K562 (cell line): Measurements from ENCODE around the gene SACS. TPM values are rescaled to one million over a fixed set of nuclear protein-coding genes. Genes with fewer than 3 reads are reported as not detected.

Source experiments
- ATAC-seq: fragments of 200-7000 bp; cut with Tn5 transposase; 3 replicates; pipeline ENCODE4 v1.9.1; 2020; ENCODE audit warnings: moderate library complexity
- BruUV-seq: library from RNA; stranded (reverse); fragments of 400-500 nt; replicated peaks from 2 replicates; lab custom pipeline; 2021; lab: Mats Ljungman, UMichigan
- CTCF ChIA-PET: fragments of 300-600 bp; formaldehyde crosslinking; extraction: SDS; loops from one replicate; lab custom pipeline; 2021; ENCODE audit warnings: low intra/inter-chr PET ratio; lab: Yijun Ruan, JAX
- POLR2A ChIA-PET: fragments of 300-600, 350-650 bp; sonication (Branson Sonifier 250); formaldehyde crosslinking; extraction: SDS; loops from one replicate; lab custom pipeline; 2021; ENCODE audit warnings: antibody characterized with exemption, inconsistent platforms; lab: Yijun Ruan, JAX
- DNase-seq, 4 experiments: peaks; one replicate each; pipeline versions ENCODE4 v3.0.0 to v3.0.0-alpha.2; 2011 to 2018; ENCODE audit warnings: low spot score in 3 of 4, mixed read lengths in 3 of 4; ENCODE audit errors: extremely low read depth in 1 of 4
- FAIRE-seq: peaks from 2 replicates; lab custom pipeline; 2011; peaks lifted over from hg19 to GRCh38; lab: Jason Lieb, UNC
- H2AFZ ChIP-seq: 2 replicates; pipeline ENCODE4 v1.6.0; 2011; ENCODE audit warnings: low read depth, low read length, control low read depth, inconsistent platforms
- H3K27ac ChIP-seq: fragments of 200-600 bp; 3 replicates; pipeline ENCODE4 v1.8.0; 2011; ENCODE audit warnings: low read depth, mild to moderate bottlenecking, control low read depth, inconsistent platforms, low read length, moderate library complexity, mixed read lengths; ENCODE audit errors: extremely low read depth
- H3K27me3 ChIP-seq, 2 experiments: fragments of 300-600 bp in 1 of 2; 2 replicates in 1 of 2; 3 replicates in 1 of 2; pipeline versions ENCODE4 v1.6.0 to v1.8.0; 2011; ENCODE audit warnings: inconsistent platforms in 2 of 2, low read length in 2 of 2, mild to moderate bottlenecking in 1 of 2, mixed read lengths in 1 of 2, moderate library complexity in 1 of 2; ENCODE audit not compliant: control insufficient read depth in 2 of 2, insufficient read depth in 2 of 2
- H3K36me3 ChIP-seq: fragments of 300-600 bp; 3 replicates; pipeline ENCODE4 v1.8.0; 2011; ENCODE audit warnings: mild to moderate bottlenecking, low read length, inconsistent platforms; ENCODE audit not compliant: control insufficient read depth, insufficient read depth
- H3K4me1 ChIP-seq, 2 experiments: fragments of 200-600 bp in 1 of 2; replicated peaks in 1 of 2; 2 replicates in 1 of 2; 3 replicates in 1 of 2; pipeline versions ENCODE4 v1.5.1 to v1.8.0; 2011; ENCODE audit warnings: inconsistent platforms in 2 of 2, low read length in 2 of 2, mild to moderate bottlenecking in 1 of 2, mixed read lengths in 1 of 2, moderate library complexity in 1 of 2; ENCODE audit not compliant: control insufficient read depth in 2 of 2, insufficient read depth in 2 of 2
- H3K4me2 ChIP-seq: 2 replicates; pipeline ENCODE4 v1.6.1; 2011; ENCODE audit warnings: low read length, control low read depth, inconsistent platforms, mixed read lengths; ENCODE audit not compliant: insufficient read depth
- H3K4me3 ChIP-seq: fragments of 200-600 bp; sonication (generic), shearing (Covaris generic); 2 replicates; pipeline ENCODE4 v1.5.1; 2016; ENCODE audit warnings: control low read depth, inconsistent platforms
- H3K79me2 ChIP-seq: fragments of 200-600 bp; 3 replicates; pipeline ENCODE4 v1.8.0; 2011; ENCODE audit warnings: low read length, inconsistent platforms; ENCODE audit not compliant: control insufficient read depth, insufficient read depth
- H3K9ac ChIP-seq, 2 experiments: 2 replicates each; pipeline versions ENCODE4 v1.6.0 to v1.6.1; 2011; ENCODE audit warnings: low read depth in 2 of 2, low read length in 2 of 2, control low read depth in 1 of 2, inconsistent platforms in 1 of 2, mild to moderate bottlenecking in 1 of 2, mixed read lengths in 1 of 2; ENCODE audit not compliant: insufficient read depth in 1 of 2
- H3K9me1 ChIP-seq: one replicate; pipeline ENCODE4 v1.6.0; 2011; ENCODE audit warnings: inconsistent platforms, mild to moderate bottlenecking, low read length, moderate library complexity; ENCODE audit not compliant: control insufficient read depth, insufficient read depth
- H3K9me3 ChIP-seq: replicated peaks from 2 replicates; pipeline ENCODE4 v1.5.1; 2011; ENCODE audit warnings: low read depth, low read length, inconsistent platforms; ENCODE audit not compliant: control insufficient read depth, insufficient read depth
- H4K20me1 ChIP-seq: replicated peaks from 2 replicates; pipeline ENCODE4 v1.6.1; 2011; ENCODE audit warnings: low read length, inconsistent platforms, mixed read lengths; ENCODE audit not compliant: control insufficient read depth, insufficient read depth
- DMBX1 ChIP-seq: fragments of 250-450 bp; sonication (Bioruptor Pico); IDR thresholded peaks from 2 replicates; pipeline ENCODE4 v1.8.0; 2022; ENCODE audit warnings: inconsistent platforms, mild to moderate bottlenecking, moderate library complexity, borderline replicate concordance
- HIVEP1 ChIP-seq: fragments of 250-450 bp; sonication (Bioruptor Pico); IDR thresholded peaks from 2 replicates; pipeline ENCODE4 v1.4.0; 2020; ENCODE audit warnings: mild to moderate bottlenecking
- IFI16 ChIP-seq: fragments of 250-450 bp; sonication (Bioruptor Pico); IDR thresholded peaks from 2 replicates; pipeline ENCODE4 v2.1.2; 2022; ENCODE audit warnings: mild to moderate bottlenecking, inconsistent platforms
- MEIS2 ChIP-seq: fragments of 450-650 bp; IDR thresholded peaks from 2 replicates; pipeline ENCODE4 v1.6.1; 2014; ENCODE audit warnings: mild to moderate bottlenecking; ENCODE audit not compliant: partially characterized antibody
- THAP7 ChIP-seq: fragments of 250-450 bp; sonication (Bioruptor Pico); IDR thresholded peaks from 2 replicates; pipeline ENCODE4 v1.5.0; 2021
- ZNF347 ChIP-seq: fragments of 450-650 bp; formaldehyde crosslinking; IDR thresholded peaks from 2 replicates; pipeline ENCODE4 v1.4.0; 2020; ENCODE audit warnings: low read depth, mild to moderate bottlenecking, moderate library complexity
- WGBS: fragments of 100-300 bp; shearing (Covaris generic); methylation state at CpG from one replicate; pipeline ENCODE4 v1.1.6; 2016; ENCODE audit warnings: low coverage, mixed read lengths; ENCODE audit not compliant: insufficient coverage; ENCODE audit errors: missing lambda C conversion rate; 5-methylcytosine and 5-hydroxymethylcytosine counted together
- in situ Hi-C: fragments of 300-500 bp; cut with MboI; formaldehyde crosslinking; loops from 4 replicates; pipeline ENCODE4 v1.15.0; 2018; ENCODE audit warnings: inconsistent platforms, mixed read lengths
- intact Hi-C: fragments of 100-400 bp; cut with micrococcal nuclease; formaldehyde crosslinking; loops from 2 replicates; pipeline ENCODE4 v1.14.2; 2022
- polyA plus RNA-seq, 8 experiments: library from polyadenylated mRNA; depleted of rRNA in 4 of 8; stranded (reverse) in 5 of 8; unstranded in 3 of 8; fragments of >200 nt; fragmentation: Nextera tagmentation in 2 of 8; fragmentation: Illumina TruSeq in 1 of 8; extraction: Ambion mirVana in 2 of 8; extraction: Trizol in 1 of 8; gene quantifications; 2 replicates each; pipeline versions ENCODE4 v1.2.1 to v1.2.3, GENCODE V29; 2011 to 2014; ENCODE audit warnings: inconsistent platforms in 1 of 8, missing spikeins in 1 of 8
- total RNA-seq, 7 experiments: library from RNA; depleted of rRNA in 6 of 7; stranded (reverse); fragments of >200 nt in 6 of 7; fragmentation: Illumina TruSeq in 2 of 7; extraction: Trizol in 2 of 7; gene quantifications; 2 replicates each; pipeline versions ENCODE4 v1.2.1 to v1.2.3, GENCODE V29; 2011 to 2021; ENCODE audit warnings: low replicate concordance in 1 of 7

The SACS gene
- total and polyA plus RNA-seq, 9 of the 15 experiments (the other 6 are each of a cell fraction or from before 2014, with no cell fraction given) = 4.7 to 28.2 (median 18.9) TPM

- CTCF ChIA-PET = no interaction called here
- Histone ChIP-seq H3K9me3 (no peaks in the 10 kb centered on the region), H3K4me1 (no peaks in the 10 kb centered on the region), H3K4me3 (no peak overlapping the region)
- no peak for FAIRE-seq
- TF ChIP-seq DMBX1 (CRISPR knock-in tag) = no peak
- TF ChIP-seq, all 486 proteins: peak for 0
- intact Hi-C loops = no loop called here
- peaks cover 7 to 11% of the 10 kb centered on the region in 2 experiments; a peak in 4 of 5 replicates for H3K27me3 ChIP-seq
- no peak overlapping the region for H2AFZ ChIP-seq
- in situ Hi-C loops = no loop called here
- no peaks in the 10 kb centered on the region for H3K36me3 ChIP-seq
- DNase-seq (no peak), ATAC-seq (no peak)
- POLR2A ChIA-PET = no interaction called here
- H3K9ac ChIP-seq = no peak overlapping the region
- no peak overlapping the region for H3K27ac ChIP-seq
- no peak overlapping the region for H3K4me2 ChIP-seq
- 0% methylated on average over 4 of the region's 4 CpGs for WGBS
- H3K9me1 ChIP-seq = no peaks in the 10 kb centered on the region
- BruUV-seq = no TSS peak
- H4K20me1 ChIP-seq = no peaks in the 10 kb centered on the region
- no peaks in the 10 kb centered on the region for H3K79me2 ChIP-seq
Observed at GRCh38 chr13:23384111-23384510, 49.4 kb downstream of the SACS start.

GRCh38 chr13:23383151-23383550 is 50.4 kb downstream of the SACS start:
- ATAC-seq (no peak), DNase-seq (no peak), FAIRE-seq (no peak)
- H4K20me1 ChIP-seq = no peaks in the 10 kb centered on the region
- H3K9me1 ChIP-seq = no peaks in the 10 kb centered on the region
- ChIA-PET CTCF (interaction anchor here (0.7 kb wide), 1 partner anchor 529 kb away, joined by 3 read pairs; no protein-coding TSS in a partner anchor), POLR2A (no interaction called here)
- no peaks in the 10 kb centered on the region for H3K79me2 ChIP-seq
- no peaks in the 10 kb centered on the region for H3K36me3 ChIP-seq
- H2AFZ ChIP-seq = no peak overlapping the region
- no peak for TF ChIP-seq THAP7 (CRISPR knock-in tag)
- TF ChIP-seq MEIS2 = no peak
- no peak for TF ChIP-seq HIVEP1 (CRISPR knock-in tag)
- no peak for TF ChIP-seq ZNF347 (CRISPR knock-in tag)
- TF ChIP-seq IFI16 (CRISPR knock-in tag) = no peak
- no peaks in the 10 kb centered on the region for H3K4me1 ChIP-seq
- no peaks in the 10 kb centered on the region for H3K9me3 ChIP-seq
- H3K4me3 ChIP-seq = no peak overlapping the region
- no peak overlapping the region for H3K4me2 ChIP-seq
- no peak overlapping the region for H3K27ac ChIP-seq
- in situ Hi-C loops = no loop called here
- no peak overlapping the region for H3K9ac ChIP-seq
- peaks cover 10 to 11% of the 10 kb centered on the region in 2 experiments; a peak in 4 of 5 replicates for H3K27me3 ChIP-seq
- intact Hi-C loops = no loop called here
- no TSS peak for BruUV-seq
- 0% methylated on average over 6 of the region's 6 CpGs for WGBS
